ENCODE results near the gene RPS27L. TPM values are rescaled to one million over a fixed set of nuclear protein-coding genes. Genes with fewer than 3 reads are reported as not detected.

Gene RPS27L
- total and polyA plus RNA-seq, 2 of the 8 experiments (the other 6 are each of a cell fraction or from before 2014, with no cell fraction given), result 115 to 143 TPM

GRCh38 chr15:63155486-63155885, 1.8 kb downstream of the RPS27L start (continued):
- TF ChIP-seq CHD7 (IDR thresholded peaks at IDR 0.05; ENCODE audit: insufficient replicate concordance, low read length) (no peak), USF2 (IDR thresholded peaks at IDR 0.05; ENCODE audit: low read length) (no peak), RFX5 (IDR thresholded peaks at IDR 0.05; ENCODE audit: borderline replicate concordance, low read depth, low read length) (no peak)

Data from H1 (cell line).